Upper lobe of left lung (tissue), 4 donors: ENCODE measurements around the gene CMIP.

Experiments used
- EP300 ChIP-seq, 4 donors: sonication (generic); formaldehyde crosslinking; IDR thresholded peaks; one replicate each; pipeline ENCODE4 v1.5.1; 2017; ENCODE audit warnings: antibody characterized with exemption in 4 of 4, control low read depth in 2 of 4
- POLR2A ChIP-seq, 4 donors: fragments of 450-650 bp; IDR thresholded peaks; one replicate each; pipeline ENCODE4 v1.5.1; 2016 to 2017; ENCODE audit warnings: antibody characterized with exemption in 4 of 4, mild to moderate bottlenecking in 2 of 4
- POLR2AphosphoS5 ChIP-seq, 2 donors: sonication (generic); formaldehyde crosslinking; IDR thresholded peaks; one replicate each; pipeline ENCODE4 v1.5.1; 2017; ENCODE audit warnings: antibody characterized with exemption in 2 of 2
- TF ChIP-seq, protein P1 (sequence below), 6 experiments: fragments of 450-650 bp in 4 of 6; fragments of 200-600 bp in 2 of 6; sonication (generic) in 2 of 6; IDR thresholded peaks; one replicate each; pipeline ENCODE4 v1.5.1; 2016 to 2019; ENCODE audit warnings: antibody characterized with exemption in 6 of 6

DNA sequence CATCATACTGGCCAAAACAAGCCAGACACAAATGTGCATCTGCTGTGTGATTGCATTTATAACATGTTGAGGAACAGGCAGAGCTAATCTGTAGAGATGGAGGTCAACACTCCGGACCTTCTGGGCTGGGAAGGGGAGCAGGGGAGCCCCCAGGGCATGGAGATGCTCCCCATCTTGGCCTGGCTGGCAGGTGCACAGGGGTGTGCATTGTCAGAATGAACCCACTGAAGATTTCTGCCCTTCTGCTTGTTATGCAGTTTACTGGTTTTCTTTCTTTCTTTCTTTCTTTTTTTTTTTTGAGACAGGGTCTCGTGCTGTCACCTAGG is 146.9 kb downstream of the CMIP start:
- TF ChIP-seq, protein P1, sequence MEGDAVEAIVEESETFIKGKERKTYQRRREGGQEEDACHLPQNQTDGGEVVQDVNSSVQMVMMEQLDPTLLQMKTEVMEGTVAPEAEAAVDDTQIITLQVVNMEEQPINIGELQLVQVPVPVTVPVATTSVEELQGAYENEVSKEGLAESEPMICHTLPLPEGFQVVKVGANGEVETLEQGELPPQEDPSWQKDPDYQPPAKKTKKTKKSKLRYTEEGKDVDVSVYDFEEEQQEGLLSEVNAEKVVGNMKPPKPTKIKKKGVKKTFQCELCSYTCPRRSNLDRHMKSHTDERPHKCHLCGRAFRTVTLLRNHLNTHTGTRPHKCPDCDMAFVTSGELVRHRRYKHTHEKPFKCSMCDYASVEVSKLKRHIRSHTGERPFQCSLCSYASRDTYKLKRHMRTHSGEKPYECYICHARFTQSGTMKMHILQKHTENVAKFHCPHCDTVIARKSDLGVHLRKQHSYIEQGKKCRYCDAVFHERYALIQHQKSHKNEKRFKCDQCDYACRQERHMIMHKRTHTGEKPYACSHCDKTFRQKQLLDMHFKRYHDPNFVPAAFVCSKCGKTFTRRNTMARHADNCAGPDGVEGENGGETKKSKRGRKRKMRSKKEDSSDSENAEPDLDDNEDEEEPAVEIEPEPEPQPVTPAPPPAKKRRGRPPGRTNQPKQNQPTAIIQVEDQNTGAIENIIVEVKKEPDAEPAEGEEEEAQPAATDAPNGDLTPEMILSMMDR (IDR thresholded peaks at IDR 0.05): no peak
- TF ChIP-seq POLR2A (IDR thresholded peaks at IDR 0.05): no peak
- TF ChIP-seq EP300 (IDR thresholded peaks at IDR 0.05): no peak
- TF ChIP-seq POLR2AphosphoS5 (IDR thresholded peaks at IDR 0.05): no peak
